Measurements from ENCODE around the gene PPARGC1A.

Gene PPARGC1A

DNA sequence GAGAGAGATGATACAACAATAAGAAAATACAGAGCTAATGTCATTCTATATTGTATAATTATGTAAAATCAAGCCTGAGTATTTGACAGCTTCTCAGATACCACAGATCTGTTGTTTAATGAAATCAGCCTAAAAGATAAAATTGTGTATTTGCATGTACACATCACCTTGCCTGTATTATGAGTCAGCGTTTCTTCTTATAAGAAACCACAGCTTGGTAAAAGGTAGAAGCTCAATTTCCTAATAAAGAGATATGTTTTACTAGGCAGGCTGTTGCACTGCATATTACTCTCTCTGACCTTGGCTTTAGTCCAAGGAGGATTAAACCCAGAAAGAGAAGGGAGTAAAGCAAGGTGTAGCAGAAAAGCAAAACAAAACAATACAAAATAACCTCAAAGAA is 121.3 kb downstream of the PPARGC1A start:
- DNase-seq, result peak; percentile 12

DNA sequence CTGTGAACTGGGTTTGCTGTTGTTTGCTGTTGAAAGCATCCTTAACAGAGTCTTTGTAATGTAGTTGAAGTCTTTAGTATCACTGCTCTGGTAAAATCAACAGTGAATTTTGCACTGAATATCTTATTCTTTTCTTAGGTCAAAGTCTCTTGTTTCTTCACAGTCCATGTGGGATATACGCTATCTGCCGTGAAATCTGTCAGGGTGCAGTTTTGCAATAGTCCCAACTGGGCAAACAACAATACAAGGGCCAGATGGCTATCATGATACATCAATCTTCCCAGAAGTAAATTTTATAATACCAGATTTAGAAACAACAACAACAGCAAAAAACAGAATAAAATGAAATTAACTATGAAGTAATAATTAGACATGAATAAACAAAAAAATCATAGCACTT is 123.5 kb downstream of the PPARGC1A start:
- no peak for DNase-seq

DNA sequence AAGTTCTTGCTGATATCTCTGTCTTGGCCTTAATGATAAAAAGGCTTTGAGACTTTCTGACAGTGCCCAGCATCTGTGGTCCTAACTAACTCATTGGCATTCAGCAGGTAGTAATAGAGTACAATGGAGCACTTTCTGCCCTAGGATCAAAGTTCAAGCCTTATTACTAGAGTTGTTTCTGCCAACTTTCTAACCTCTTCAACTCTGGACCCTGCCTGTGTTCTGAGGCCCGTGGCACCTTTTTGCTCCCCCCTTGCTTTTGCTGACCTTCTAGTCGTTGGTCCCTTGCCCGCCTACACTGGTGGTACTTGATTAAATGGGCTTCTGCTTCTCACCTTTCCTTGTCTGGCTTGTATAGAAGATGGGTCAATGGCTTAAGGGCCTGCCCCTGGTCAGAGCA is 126.3 kb downstream of the PPARGC1A start:
- DNase-seq, result no peak

GRCh38 chr4:23762551-23762950 is 127.3 kb downstream of the PPARGC1A start:
- no peak for DNase-seq

- no peak for DNase-seq
These were observed 130.8 kb downstream of the PPARGC1A start for GRCh38 chr4:23759066-23759465.

DNA sequence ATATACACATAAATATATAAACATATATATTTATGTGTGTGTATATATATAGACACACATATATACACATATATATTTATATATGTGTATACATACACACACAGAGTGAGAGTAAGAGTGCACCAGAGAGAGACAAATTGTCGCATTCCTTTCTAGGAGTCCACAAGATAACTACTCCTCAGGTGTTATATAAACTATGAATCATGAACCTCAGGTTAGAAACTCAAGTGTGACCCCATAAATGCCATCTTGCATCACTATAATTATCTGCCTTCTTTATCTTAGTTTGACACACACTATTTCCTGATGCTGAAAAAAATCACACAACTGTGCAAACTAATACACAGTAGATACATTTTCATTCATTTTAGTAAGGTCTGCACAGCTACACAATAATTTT is 135.2 kb downstream of the PPARGC1A start:
- no peak for DNase-seq

GRCh38 chr4:23750125-23750524 is 139.7 kb downstream of the PPARGC1A start:
- DNase-seq, result no peak

- no peak for DNase-seq
These were observed 142.5 kb downstream of the PPARGC1A start for GRCh38 chr4:23747281-23747735.

DNA sequence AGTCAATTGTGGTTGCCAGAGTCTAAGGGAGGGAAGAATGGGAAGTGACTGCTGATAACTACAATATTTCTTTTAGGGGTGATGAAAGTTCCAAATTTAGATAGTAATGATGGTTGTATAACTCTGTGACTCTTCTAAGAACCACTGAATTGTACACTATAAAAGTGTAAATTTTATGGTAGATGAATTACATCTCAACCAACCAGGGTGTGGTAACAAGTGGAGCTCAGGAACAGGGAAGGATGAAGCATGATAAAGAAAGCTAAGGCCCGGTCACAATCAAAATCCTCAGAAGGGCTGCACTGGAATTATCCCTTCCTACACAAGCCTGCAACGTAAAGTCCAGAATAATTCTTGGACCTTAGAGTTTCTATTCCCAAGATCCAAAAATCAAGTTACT is 143.2 kb downstream of the PPARGC1A start:
- no peak for DNase-seq

- DNase-seq, result no peak
These were observed 143.8 kb downstream of the PPARGC1A start for GRCh38 chr4:23746027-23746426.

GRCh38 chr4:23745377-23745776 is 144.5 kb downstream of the PPARGC1A start:
- DNase-seq, result no peak

Data from fibroblast of upper back skin (primary cell).